Stimulated activated CD4-positive, alpha-beta T cell treated with anti-CD3 and anti-CD28 coated beads, Interleukin-2, amount 100 ng/mL, for 48 hours (primary cell): ENCODE data around the gene CIITA.
A peak's percentile ranks its signal among the peaks of the same experiment; 100 is the strongest.
"Not testable (repeated sequence)": the region's sequence is repeated elsewhere in the genome, so short reads cannot be mapped to it uniquely, and the experiment has no call there.

ENCODE experiments used
- DNase-seq, 2 donors: peaks; one replicate each; pipeline ENCODE4 v3.0.0-alpha.2; 2020

Gene CIITA

DNA sequence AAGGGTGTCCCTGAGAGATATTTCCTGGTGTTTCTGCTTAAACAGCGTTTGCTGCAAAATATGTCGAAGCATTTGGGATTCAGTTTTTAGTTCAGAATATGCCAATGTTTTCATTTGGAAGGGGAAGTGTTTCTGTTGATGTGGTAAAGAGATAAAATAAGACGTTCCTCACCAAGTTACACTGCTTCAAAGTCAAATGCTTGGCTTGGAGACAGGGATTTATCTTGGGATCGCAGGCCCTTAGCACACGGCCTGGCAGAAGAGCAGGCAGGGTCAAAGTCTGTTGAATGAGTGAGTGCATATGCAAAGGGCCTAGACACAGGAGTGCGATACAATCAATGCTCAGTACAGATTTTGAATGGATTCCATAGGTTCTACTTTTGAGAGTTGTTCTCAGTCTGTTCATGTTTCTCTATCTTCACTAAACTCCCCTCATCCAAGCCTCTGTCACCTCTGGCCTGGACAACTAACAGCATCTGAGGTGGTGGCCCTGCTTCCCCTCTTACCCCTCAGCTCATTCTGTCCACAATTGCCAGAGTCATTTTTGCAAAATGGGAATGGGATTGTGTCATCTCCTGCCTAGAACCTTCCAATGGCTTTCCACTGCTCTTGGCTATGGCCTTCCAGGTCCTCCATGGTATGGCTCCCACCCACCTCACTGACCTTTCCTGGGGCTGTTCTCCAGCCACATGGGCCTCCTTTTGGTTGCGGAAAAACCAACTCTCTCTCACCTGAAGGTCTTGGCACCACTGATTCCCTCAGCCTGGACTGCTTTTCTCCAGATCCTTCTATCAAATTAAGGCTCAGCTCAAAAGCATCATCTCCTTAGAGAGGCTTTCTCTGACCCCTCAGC, 62.0 kb downstream of the CIITA start:
- DNase-seq = no peak

DNA sequence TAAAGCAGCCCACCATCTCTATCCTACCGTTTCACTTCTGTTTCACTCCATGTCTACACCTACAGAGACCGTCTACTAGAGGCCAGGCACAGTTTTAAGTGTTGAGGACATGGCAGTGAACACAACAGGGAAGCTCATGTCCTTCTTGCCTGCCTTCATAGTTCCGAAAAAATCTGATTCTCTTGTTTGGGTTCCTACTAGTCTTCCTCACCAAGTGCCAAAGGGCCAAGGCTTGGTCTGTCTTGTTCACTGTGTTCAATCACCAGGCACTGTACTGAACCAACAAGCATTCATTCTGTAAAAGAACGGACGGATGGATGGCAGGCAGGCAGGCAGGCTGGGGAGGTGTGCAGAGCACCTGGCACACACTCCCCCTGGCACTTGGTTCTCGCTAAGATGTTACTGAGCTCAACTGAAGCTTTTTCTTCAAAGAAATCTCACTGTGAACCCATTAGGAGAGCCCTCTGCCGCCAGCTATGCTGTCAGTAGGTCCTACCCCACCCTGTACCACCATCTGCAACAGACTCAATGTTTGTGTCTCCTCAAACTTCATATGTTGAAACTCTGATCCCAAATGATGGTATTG, 62.7 kb downstream of the CIITA start:
- DNase-seq = no peak

- no peak for DNase-seq
Observed at GRCh38 chr16:10940501-10941079, 63.6 kb downstream of the CIITA start.

GRCh38 chr16:10941127-10941933, 64.3 kb downstream of the CIITA start:
- DNase-seq = no peak

DNA sequence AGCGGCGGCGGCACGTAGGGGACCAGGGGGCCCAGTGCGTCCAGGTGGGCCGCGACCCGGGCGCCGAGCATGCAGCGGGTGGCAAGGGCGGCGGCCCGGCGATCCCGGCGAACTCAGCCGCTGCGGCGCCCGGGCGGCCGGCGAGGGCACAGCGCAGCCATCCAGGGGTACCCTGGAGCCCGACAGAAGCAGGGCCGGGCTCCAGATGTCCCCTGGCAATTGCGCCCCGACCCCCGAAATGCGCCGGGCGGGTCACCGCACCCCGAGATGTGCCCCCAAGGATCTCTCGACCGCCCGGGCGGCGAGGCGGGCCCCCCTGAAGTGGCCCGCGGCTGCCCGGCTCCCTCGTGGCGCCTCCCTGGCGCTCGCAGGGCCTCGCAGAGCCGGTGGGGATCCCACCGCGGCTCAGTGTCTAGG, 64.9 kb downstream of the CIITA start:
- DNase-seq = not testable (repeated sequence)

- DNase-seq = peak; percentile 93 to 94
Observed at GRCh38 chr16:10942352-10943063, 65.5 kb downstream of the CIITA start, which contains the start of gene DEXI. Gene DEXI, minus strand, starts transcription at chr16:10942468. Its CDS starts 463 bp downstream, at chr16:10942005.

DNA sequence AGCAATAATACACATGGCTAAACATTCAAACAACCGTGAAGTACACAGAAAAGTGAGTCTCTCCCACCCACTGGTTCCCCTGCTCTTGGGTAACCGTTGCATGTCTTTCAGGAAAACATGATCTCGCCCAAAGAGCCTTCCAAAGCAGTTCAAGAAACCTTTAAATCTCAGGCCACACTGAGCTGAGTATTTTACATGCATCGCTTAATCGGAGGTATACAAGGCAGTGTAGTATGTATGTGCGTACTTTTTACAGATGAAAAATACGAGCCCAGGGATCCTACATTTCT, 66.0 kb downstream of the CIITA start:
- DNase-seq = no peak

GRCh38 chr16:10944249-10945064, 67.5 kb downstream of the CIITA start, which contains the start of gene CLEC16A:
Gene CLEC16A, plus strand, starts transcription at chr16:10944564. Its CDS starts 154 bp downstream, at chr16:10944718.
- peak; percentile 93 to 95 for DNase-seq

DNA sequence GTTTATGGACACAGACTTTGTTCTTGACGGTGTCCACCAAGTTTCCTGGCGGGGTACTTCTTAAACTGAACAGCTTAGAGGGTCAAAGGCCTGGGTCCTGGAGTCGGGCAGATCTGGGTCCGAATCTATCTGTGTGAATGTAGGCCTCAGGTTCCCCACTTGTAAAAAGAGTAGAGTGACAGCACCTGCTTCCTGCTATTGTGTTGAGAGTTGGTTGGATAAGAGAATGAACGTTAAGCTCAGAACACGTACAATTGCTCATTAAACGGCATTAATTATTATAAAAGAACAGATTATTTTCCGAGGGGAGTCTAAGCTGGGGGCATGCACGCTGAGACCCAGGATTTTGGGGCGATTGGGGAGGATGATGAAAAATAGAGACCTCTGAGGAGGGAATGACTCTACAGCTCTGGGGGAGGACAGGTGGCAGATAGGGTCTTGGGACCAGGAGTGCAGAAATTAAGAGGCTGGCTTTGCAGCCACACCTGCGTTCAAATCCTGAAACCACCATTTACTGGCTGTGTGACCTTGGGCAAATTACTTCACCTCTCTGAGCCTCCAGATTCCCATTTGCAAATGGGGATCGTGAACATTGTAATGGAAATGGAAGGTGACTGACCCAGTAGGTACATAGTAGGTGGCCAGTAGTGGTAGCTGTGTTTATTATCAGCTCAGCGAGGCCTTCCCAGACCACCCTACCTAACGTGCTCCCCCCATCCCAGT, 68.2 kb downstream of the CIITA start:
- DNase-seq = no peak

DNA sequence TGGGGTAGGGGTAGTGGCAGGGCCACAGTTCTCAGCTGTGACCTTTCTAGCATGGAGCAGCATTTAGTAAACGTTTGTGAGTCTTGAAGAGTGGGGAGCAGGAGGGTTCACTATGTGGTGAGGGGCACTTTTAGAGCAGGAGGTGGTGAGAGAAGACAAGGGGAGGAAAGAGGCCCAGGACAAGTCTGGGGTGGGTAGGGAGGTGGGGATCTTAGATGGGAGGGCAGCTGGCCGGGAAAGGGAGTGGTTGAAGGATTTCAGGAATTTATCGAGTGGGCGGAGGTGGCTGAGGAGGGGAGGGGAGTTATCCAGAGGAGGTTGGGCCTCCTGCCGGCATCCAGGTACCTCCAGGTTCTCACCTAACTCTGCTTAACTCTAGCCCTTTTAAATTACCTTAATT, 69.3 kb downstream of the CIITA start:
- no peak for DNase-seq

GRCh38 chr16:10947211-10947787, 70.3 kb downstream of the CIITA start:
- no peak for DNase-seq

GRCh38 chr16:10949424-10949970, 72.5 kb downstream of the CIITA start:
- no peak for DNase-seq

DNA sequence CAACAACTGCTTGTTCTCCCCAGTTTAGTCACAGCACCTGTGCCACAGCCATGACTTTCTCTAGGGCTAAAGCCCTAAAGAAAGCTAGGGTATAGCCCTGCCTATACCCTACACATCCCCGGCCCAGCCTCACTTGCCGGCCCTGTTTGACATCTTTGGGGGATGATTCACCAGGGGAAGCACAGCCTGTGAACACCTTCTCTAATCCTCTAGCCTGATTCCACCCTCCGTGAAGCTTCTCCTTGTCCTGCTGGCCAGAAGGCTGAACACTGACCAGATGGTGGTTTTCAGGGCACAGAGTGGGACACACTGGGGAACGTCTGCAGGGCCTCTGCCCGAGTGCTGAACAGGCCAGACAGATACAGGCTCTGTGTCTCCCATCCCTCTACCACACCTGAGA, 73.4 kb downstream of the CIITA start:
- no peak for DNase-seq

- no peak for DNase-seq
Observed at GRCh38 chr16:10951026-10951425, 74.0 kb downstream of the CIITA start.

DNA sequence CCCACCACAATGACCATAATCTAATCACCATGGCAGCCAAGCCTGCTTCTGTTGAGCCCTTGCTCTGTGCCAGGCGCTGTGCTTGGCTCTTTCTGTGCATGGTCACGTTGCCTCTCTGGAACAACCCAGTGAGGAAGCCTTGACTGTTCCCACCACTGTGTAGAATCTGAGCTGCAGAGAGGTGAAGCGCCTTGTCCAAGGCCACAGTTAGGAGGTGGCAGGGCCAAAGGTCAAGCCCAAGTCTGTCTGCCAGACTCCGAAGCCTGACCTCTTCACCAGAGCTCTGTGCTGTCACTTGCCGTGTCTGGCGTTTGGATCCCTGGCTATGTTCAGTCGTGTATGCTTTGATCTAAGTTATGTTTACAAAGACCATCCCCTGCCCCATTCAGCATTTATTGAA, 77.9 kb downstream of the CIITA start:
- DNase-seq = no peak

DNA sequence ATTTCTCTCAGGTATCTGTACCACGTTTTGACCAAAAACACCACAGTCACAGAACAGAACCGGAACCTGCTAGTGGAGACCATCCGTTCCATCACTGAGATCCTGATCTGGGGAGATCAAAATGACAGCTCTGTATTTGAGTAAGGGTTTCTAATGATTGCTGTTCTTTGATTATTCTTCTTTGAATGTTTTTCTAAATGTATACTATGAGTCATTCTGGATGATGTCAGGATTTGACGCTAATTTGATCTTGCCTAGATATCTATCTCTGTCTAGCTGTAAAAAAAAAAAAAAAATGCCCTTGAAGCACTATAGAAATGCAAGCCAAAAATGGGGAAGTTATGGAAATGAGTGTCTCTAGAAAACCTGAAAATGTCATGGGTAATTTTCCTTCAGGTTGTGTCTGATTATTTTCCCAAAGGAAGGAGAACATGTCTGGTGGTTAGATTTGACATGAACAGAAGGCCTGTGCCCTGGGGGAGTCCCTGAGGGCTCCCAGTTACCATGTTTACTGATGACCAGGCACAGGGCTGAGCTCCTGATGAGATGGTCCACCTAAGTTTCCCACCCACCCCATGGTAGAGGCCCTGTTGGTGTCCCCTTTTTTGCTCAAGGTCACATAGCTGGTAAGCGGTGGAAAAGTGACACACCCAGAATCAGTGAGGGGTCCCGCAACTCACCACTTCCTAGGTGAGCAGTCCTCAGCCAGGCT, 80.9 kb downstream of the CIITA start:
- DNase-seq = no peak

GRCh38 chr16:10959161-10959560, 82.2 kb downstream of the CIITA start:
- DNase-seq = no peak

DNA sequence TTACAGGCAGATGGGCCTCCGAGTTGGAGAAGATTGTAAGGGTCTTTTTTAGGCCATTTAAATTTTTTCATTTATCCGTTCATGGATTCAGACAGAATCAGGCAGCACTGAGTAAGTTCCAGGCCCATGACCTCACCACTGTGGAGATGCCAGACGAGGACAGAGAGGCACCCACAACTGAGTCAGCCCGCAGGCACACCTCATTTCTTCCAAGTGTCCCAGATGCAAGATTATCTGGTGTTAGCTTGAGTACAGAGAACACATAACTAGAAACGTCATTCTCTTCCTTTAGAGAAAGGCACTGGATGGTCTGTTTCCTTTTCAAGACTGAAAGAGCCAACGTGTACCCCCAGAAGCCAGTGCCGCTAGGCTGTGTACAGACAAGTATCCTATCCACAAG, 84.2 kb downstream of the CIITA start:
- no peak for DNase-seq

GRCh38 chr16:10964039-10964890, 87.3 kb downstream of the CIITA start:
- DNase-seq = peak; percentile 87 to 88
